ENCODE results near the gene AMTN.
"Not testable (repeated sequence)": the region's sequence is repeated elsewhere in the genome, so short reads cannot be mapped to it uniquely, and the experiment has no call there.

The AMTN gene, protein sequence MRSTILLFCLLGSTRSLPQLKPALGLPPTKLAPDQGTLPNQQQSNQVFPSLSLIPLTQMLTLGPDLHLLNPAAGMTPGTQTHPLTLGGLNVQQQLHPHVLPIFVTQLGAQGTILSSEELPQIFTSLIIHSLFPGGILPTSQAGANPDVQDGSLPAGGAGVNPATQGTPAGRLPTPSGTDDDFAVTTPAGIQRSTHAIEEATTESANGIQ

DNA sequence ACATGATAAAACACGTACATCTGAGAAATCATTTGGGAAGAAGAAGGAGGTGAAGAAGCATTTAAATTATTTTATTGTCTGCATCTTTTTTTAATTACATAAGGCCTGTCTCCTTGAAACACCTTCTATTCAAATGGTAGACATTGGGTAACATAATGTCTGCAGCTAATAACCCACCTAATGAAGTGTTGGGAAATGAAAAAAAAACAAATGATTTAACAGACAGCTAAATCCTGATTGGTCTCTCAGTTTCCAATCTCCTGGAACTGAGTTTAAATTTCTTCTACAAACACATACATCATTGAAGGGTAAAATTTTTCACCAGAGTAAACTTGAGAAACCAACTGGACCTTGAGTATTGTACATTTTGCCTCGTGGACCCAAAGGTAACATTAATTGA is at the start of gene AMTN:
AMTN (plus strand) TSS at position 301 of the 400 bp plus-strand sequence. CDS start 209 bp downstream, outside the sequence.
- Histone ChIP-seq H3K36me3 (ENCODE audit: insufficient read depth, low read depth, low read length) (no peaks in the 10 kb centered on the region), H3K9ac (ENCODE audit: low read depth, low read length) (no peak within 1 kb of the TSS), H3K9me3 (ENCODE audit: insufficient read depth, low read depth, low read length) (no peaks in the 10 kb centered on the region), H3K27me3 (ENCODE audit: insufficient read depth, low read length) (no peaks in the 10 kb centered on the region), H3K4me3 (ENCODE audit: low read length) (no peak within 1 kb of the TSS), H3K4me1 (ENCODE audit: insufficient read depth, low read length) (no peaks in the 10 kb centered on the region), H3K27ac (ENCODE audit: low read length) (no peak within 1 kb of the TSS)

DNA sequence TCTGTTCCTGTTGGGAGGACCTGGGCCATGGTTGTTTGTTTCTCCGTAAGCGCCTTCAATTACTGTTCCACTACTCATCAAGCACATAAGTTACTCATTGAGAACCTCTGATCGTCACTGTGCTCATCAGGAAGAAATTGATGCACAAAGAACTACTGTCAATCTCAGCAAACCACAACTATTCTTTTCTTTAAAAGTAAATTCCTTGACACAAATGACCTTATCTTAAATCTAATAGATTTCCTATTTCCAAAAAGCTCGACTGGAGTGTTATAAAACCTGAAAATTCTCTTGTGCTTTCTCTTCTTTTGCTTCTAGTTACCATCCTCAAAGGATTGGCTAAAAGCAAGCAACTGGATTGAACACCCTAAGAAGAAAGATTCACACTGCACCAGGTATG is 46.5 kb upstream of the AMTN start, which contains the start of gene MUC7:
MUC7 (plus strand) TSS at position 301 of the 400 bp plus-strand sequence. CDS start 1,825 bp downstream, outside the sequence.
- no peak within 1 kb of the TSS for H3K4me3 ChIP-seq (ENCODE audit: low read length)
- no peaks in the 10 kb centered on the region for H3K9me3 ChIP-seq (ENCODE audit: insufficient read depth, low read depth, low read length)
- no peaks in the 10 kb centered on the region for H3K36me3 ChIP-seq (ENCODE audit: insufficient read depth, low read depth, low read length)
- H3K9ac ChIP-seq (ENCODE audit: low read depth, low read length): no peak within 1 kb of the TSS
- no peaks in the 10 kb centered on the region for H3K4me1 ChIP-seq (ENCODE audit: insufficient read depth, low read length)
- no peak within 1 kb of the TSS for H3K27ac ChIP-seq (ENCODE audit: low read length)
- no peaks in the 10 kb centered on the region for H3K27me3 ChIP-seq (ENCODE audit: insufficient read depth, low read length)

GRCh38 chr4:70473679-70474078 is 44.7 kb upstream of the AMTN start:
- no peaks in the 10 kb centered on the region for H3K27me3 ChIP-seq (ENCODE audit: insufficient read depth, low read length)
- H3K27ac ChIP-seq (ENCODE audit: low read length): no peak overlapping the region
- H3K9ac ChIP-seq (ENCODE audit: low read depth, low read length): no peak overlapping the region
- H3K36me3 ChIP-seq (ENCODE audit: insufficient read depth, low read depth, low read length): no peaks in the 10 kb centered on the region
- no peaks in the 10 kb centered on the region for H3K9me3 ChIP-seq (ENCODE audit: insufficient read depth, low read depth, low read length)
- H3K4me3 ChIP-seq (ENCODE audit: low read length): no peak overlapping the region
- H3K4me1 ChIP-seq (ENCODE audit: insufficient read depth, low read length): no peaks in the 10 kb centered on the region

DNA sequence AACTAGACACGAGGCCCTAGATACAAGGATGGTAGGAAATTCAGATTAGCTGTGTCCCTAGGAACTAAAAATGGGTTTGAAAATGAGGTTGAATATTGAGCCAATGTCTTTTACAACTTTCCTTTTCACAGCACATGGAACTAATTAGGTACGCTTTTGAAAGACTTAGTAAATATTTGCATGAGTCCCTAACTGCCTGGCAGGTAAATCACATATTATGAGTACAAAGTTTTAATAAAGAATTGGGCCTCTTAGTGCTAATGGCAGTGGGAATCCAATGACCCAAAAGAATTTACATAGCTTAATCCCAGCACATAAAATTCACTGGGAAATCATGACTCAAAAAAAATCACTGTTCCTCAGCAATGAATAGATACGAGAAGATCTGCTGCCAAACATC is 29.6 kb upstream of the AMTN start:
- Histone ChIP-seq H3K27ac (ENCODE audit: low read length) (no peak overlapping the region), H3K9me3 (ENCODE audit: insufficient read depth, low read depth, low read length) (no peaks in the 10 kb centered on the region), H3K4me1 (ENCODE audit: insufficient read depth, low read length) (no peaks in the 10 kb centered on the region), H3K4me3 (ENCODE audit: low read length) (no peak overlapping the region), H3K36me3 (ENCODE audit: insufficient read depth, low read depth, low read length) (no peaks in the 10 kb centered on the region), H3K9ac (ENCODE audit: low read depth, low read length) (no peak overlapping the region), H3K27me3 (ENCODE audit: insufficient read depth, low read length) (no peaks in the 10 kb centered on the region)

GRCh38 chr4:70496231-70496630 is 22.1 kb upstream of the AMTN start:
- H3K27ac ChIP-seq (ENCODE audit: low read length): no peak overlapping the region
- no peaks in the 10 kb centered on the region for H3K36me3 ChIP-seq (ENCODE audit: insufficient read depth, low read depth, low read length)
- no peaks in the 10 kb centered on the region for H3K4me1 ChIP-seq (ENCODE audit: insufficient read depth, low read length)
- H3K27me3 ChIP-seq (ENCODE audit: insufficient read depth, low read length): no peaks in the 10 kb centered on the region
- H3K9ac ChIP-seq (ENCODE audit: low read depth, low read length): no peak overlapping the region
- no peak overlapping the region for H3K4me3 ChIP-seq (ENCODE audit: low read length)
- no peaks in the 10 kb centered on the region for H3K9me3 ChIP-seq (ENCODE audit: insufficient read depth, low read depth, low read length)

- not testable (repeated sequence) for H3K4me1 ChIP-seq (ENCODE audit: insufficient read depth, low read length); H3K27ac ChIP-seq (ENCODE audit: low read length); H3K27me3 ChIP-seq (ENCODE audit: insufficient read depth, low read length); H3K4me3 ChIP-seq (ENCODE audit: low read length); H3K9ac ChIP-seq (ENCODE audit: low read depth, low read length); H3K9me3 ChIP-seq (ENCODE audit: insufficient read depth, low read depth, low read length); H3K36me3 ChIP-seq (ENCODE audit: insufficient read depth, low read depth, low read length)
These were observed 16.5 kb upstream of the AMTN start for GRCh38 chr4:70501838-70502237.

DNA sequence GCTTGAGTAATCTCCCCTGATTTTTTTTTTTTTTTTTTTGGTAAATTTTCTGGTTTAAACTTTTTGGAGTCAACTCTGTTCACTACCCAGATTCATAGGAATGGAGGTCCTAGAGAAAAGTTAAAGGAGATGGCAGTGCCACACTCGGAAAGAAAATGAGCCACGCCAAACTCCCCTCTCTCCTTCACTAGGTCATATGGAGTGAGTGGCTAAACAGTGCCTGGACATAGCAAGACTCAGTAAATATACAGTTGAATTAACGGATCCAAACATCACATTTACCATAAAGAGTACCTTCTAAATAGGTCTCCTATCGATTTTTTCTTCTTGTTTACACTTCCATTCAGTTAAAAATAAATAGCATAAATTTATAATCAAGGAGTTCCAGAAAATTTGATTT is 13.6 kb upstream of the AMTN start:
- H3K36me3 ChIP-seq (ENCODE audit: insufficient read depth, low read depth, low read length): no peaks in the 10 kb centered on the region
- H3K27me3 ChIP-seq (ENCODE audit: insufficient read depth, low read length): no peaks in the 10 kb centered on the region; the same call in 1 of the 2 replicates
- no peak overlapping the region for H3K9ac ChIP-seq (ENCODE audit: low read depth, low read length)
- H3K27ac ChIP-seq (ENCODE audit: low read length): no peak overlapping the region
- no peaks in the 10 kb centered on the region for H3K4me1 ChIP-seq (ENCODE audit: insufficient read depth, low read length)
- no peaks in the 10 kb centered on the region for H3K9me3 ChIP-seq (ENCODE audit: insufficient read depth, low read depth, low read length)
- no peak overlapping the region for H3K4me3 ChIP-seq (ENCODE audit: low read length)

DNA sequence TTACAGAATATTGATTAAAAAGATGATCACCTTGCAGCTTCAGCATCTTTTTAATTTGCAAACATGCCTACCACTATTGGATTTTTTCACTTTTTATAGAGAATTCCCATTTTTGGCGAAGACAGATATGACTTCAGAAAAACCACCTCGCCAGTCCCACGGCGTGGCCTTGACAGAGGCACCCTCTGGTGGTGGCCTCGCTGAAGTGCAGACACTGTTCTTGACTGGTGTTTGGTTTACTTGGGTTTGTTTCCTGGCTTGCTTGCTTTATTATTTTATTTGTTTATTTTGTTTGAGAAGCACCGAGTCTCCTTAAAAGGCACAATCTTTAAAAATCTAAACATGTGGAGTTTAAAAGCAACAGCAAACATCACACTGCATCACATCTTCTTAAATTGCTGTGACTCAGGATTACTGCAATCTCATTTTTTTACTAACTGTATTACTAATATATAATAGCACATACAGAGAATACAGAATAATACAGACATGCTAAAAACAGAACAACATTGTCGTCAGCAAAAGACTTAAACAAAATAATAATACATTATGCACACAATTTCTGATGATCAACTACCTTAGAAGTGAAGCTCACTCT is 13.1 kb upstream of the AMTN start:
- H3K27ac ChIP-seq (ENCODE audit: low read length): no peak overlapping the region
- no peak overlapping the region for H3K4me3 ChIP-seq (ENCODE audit: low read length)
- H3K36me3 ChIP-seq (ENCODE audit: insufficient read depth, low read depth, low read length): no peaks in the 10 kb centered on the region
- no peaks in the 10 kb centered on the region; the same call in 1 of the 2 replicates for H3K27me3 ChIP-seq (ENCODE audit: insufficient read depth, low read length)
- H3K4me1 ChIP-seq (ENCODE audit: insufficient read depth, low read length): no peaks in the 10 kb centered on the region
- H3K9me3 ChIP-seq (ENCODE audit: insufficient read depth, low read depth, low read length): no peaks in the 10 kb centered on the region
- no peak overlapping the region for H3K9ac ChIP-seq (ENCODE audit: low read depth, low read length)

DNA sequence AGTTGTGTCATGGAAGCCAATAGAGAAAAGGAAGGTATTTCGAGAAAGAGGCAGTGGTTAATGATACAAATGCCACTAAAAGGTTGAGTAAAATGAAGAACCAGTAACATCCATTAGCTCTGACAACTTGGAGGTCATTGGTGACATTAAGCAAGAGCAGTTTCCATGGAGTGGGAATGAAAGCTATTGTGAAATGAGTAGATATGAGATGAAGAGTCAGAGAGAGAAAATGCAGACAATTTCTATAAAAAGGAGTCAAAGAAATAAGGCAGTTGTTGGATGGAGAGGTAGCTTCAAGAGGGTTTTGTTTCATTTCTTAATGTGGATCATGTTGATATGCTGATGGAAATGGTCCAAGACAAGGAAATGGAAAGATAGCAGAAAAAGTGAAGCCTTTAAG is 9.6 kb upstream of the AMTN start:
- Histone ChIP-seq H3K27ac (ENCODE audit: low read length) (no peak overlapping the region), H3K9ac (ENCODE audit: low read depth, low read length) (no peak overlapping the region), H3K27me3 (ENCODE audit: insufficient read depth, low read length) (no peaks in the 10 kb centered on the region; the same call in 1 of the 2 replicates), H3K4me1 (ENCODE audit: insufficient read depth, low read length) (no peaks in the 10 kb centered on the region), H3K4me3 (ENCODE audit: low read length) (no peak overlapping the region), H3K36me3 (ENCODE audit: insufficient read depth, low read depth, low read length) (no peaks in the 10 kb centered on the region), H3K9me3 (ENCODE audit: insufficient read depth, low read depth, low read length) (no peaks in the 10 kb centered on the region)

DNA sequence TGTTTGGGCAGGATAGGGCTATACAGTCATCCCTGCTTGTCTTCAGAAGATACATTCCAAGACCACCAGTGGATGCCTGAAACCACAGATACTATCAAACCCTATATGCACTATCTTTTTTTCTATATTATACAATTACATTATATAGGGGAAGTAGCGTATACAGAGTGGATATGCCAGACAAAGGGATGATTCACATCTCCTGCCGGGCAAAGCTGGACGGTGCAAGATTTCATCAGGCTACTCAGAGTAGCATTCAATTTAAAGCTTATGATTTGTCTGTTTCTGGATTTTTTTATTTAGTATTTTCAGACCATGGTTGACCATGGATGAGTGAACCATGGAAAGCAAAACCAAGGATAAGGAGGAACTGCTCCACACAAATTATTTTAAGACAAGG is 7.0 kb upstream of the AMTN start:
- Histone ChIP-seq H3K27ac (ENCODE audit: low read length) (no peak overlapping the region), H3K27me3 (ENCODE audit: insufficient read depth, low read length) (no peaks in the 10 kb centered on the region; the same call in 1 of the 2 replicates), H3K9me3 (ENCODE audit: insufficient read depth, low read depth, low read length) (no peaks in the 10 kb centered on the region), H3K4me3 (ENCODE audit: low read length) (no peak overlapping the region), H3K9ac (ENCODE audit: low read depth, low read length) (no peak overlapping the region), H3K36me3 (ENCODE audit: insufficient read depth, low read depth, low read length) (no peaks in the 10 kb centered on the region), H3K4me1 (ENCODE audit: insufficient read depth, low read length) (no peaks in the 10 kb centered on the region)

DNA sequence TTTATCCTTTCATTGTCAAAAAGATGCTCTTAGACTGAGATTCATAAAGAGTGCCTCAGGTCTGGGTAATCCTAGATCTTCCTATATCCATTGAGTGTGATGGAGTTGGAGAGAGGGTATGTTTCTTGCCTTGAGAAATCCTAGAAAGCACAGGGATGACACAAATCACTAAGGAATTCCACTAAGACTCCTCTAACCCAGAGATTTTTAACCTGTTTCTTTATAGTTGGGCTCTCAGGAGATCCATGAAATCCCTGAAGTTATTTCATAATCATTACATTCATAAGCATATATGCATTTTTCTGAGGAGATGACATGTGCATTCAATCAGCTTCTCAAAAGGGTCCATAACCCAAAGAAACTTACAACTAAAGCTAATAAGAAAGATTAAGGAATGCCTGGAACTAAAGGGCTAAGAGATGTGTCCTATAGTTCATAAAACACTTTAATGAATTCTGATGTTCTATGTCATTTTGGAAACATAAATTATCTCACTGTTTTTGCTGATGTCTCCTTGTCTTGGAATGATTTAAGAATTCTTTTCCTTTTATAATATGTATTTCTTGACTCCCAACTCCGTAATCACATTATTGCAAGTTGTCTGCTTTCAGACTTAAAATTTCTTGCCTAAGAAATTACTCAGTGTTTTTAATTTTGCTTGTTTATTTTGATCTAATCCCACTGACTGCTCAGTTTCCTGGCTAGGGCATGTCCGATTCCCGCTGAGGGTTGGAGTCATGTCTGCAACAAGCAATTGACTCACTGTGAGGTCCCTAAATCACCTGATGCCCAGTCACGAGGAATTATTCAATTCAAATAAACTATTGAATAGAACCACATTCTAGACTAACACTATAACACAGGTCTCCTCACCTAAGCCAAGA is 2.8 kb upstream of the AMTN start:
- Histone ChIP-seq H3K27me3 (ENCODE audit: insufficient read depth, low read length) (no peaks in the 10 kb centered on the region), H3K27ac (ENCODE audit: low read length) (no peak overlapping the region), H3K9ac (ENCODE audit: low read depth, low read length) (no peak overlapping the region), H3K4me3 (ENCODE audit: low read length) (no peak overlapping the region), H3K4me1 (ENCODE audit: insufficient read depth, low read length) (no peaks in the 10 kb centered on the region), H3K9me3 (ENCODE audit: insufficient read depth, low read depth, low read length) (no peaks in the 10 kb centered on the region), H3K36me3 (ENCODE audit: insufficient read depth, low read depth, low read length) (no peaks in the 10 kb centered on the region)

GRCh38 chr4:70518716-70519115 is 347 bp downstream of the AMTN start:
- Histone ChIP-seq H3K4me1 (ENCODE audit: insufficient read depth, low read length) (no peaks in the 10 kb centered on the region), H3K36me3 (ENCODE audit: insufficient read depth, low read depth, low read length) (no peaks in the 10 kb centered on the region), H3K9me3 (ENCODE audit: insufficient read depth, low read depth, low read length) (no peaks in the 10 kb centered on the region), H3K27me3 (ENCODE audit: insufficient read depth, low read length) (no peaks in the 10 kb centered on the region), H3K4me3 (ENCODE audit: low read length) (no peak overlapping the region), H3K27ac (ENCODE audit: low read length) (no peak overlapping the region), H3K9ac (ENCODE audit: low read depth, low read length) (no peak overlapping the region)

Measured in iPS-20b (cell line).